ENCODE measurements around the gene BDKRB2.

GRCh38 chr14:96205059-96205977, 679 bp downstream of the BDKRB2 start:
- TF ChIP-seq CTCF (conservative IDR thresholded peaks at IDR 0.05; ENCODE audit: low read length), result no peak
- TF ChIP-seq EZH2phosphoT487 (IDR thresholded peaks at IDR 0.05; ENCODE audit: borderline replicate concordance), result no peak

All from Loucy (cell line).